Nucleus accumbens (tissue), 56 donors: ENCODE measurements around the gene DAZAP1.

ENCODE experiments used
- DNase-seq, 56 donors: peaks; one replicate each; lab custom pipeline; 2025; lab: John Stamatoyannopoulos, UW

Gene DAZAP1

GRCh38 chr19:1421958-1422305 is 14.5 kb downstream of the DAZAP1 start:
- DNase-seq = no peak

GRCh38 chr19:1422360-1422759 is 15.0 kb downstream of the DAZAP1 start:
- no peak for DNase-seq

DNA sequence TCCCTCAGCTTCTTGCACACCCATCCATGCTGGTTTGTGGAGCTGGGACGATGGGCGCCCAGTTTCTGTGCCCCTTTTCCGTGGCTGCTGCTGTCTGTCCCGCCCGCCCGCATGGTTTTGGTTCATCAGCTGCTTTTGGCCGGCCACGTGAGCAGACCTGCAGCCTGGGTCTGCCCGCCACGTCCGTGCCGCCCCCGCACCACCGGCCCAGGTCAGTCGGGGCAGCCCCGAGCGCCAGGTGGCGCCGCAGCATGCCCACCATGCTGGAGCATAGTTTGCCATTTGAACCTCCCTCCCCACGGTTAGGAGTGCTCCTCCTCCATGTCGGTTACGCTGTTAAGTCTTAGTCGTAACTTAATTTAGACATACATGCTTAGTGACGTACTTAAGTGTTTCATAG is 15.6 kb downstream of the DAZAP1 start:
- DNase-seq = no peak

- no peak for DNase-seq
Measured at GRCh38 chr19:1423436-1424191, 16.2 kb downstream of the DAZAP1 start.

DNA sequence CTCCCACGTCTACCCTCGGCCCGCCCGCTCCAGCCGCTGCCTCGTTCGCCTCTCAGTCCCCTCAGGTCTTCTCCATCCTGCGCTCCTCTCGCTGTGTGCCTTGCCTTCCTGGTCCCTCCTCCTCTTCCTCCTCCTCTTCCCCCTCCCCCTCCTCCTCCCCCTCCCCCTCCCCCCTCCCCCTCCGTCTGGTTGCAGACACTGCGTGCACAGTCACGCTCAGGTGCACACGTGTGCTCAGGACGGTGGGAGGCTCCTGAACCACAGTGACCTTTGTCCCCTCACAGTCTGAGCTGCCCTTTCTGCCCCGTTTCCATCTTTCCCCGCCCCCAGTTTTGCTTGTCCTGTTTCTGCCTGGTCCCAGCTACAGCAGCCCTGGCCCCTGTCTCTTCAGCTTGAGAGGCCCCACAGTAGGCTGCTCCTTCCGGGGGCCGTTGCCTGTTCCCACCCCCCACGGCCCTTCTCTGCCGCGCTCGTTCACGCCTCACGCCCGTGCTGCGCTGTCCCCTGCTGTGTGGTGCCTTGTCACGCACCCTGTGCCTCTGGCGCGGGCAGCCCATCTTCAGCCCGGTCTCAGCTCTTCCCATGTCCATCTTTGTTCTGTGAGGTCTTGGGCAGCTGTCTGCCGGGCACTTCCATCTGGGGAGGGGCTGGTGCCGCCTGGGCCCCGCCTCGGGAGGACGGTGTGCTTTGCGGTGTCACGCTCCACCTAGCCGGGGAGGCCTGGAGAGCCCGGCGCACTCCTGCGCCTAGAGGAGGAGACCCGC is 17.0 kb downstream of the DAZAP1 start:
- DNase-seq = no peak

DNA sequence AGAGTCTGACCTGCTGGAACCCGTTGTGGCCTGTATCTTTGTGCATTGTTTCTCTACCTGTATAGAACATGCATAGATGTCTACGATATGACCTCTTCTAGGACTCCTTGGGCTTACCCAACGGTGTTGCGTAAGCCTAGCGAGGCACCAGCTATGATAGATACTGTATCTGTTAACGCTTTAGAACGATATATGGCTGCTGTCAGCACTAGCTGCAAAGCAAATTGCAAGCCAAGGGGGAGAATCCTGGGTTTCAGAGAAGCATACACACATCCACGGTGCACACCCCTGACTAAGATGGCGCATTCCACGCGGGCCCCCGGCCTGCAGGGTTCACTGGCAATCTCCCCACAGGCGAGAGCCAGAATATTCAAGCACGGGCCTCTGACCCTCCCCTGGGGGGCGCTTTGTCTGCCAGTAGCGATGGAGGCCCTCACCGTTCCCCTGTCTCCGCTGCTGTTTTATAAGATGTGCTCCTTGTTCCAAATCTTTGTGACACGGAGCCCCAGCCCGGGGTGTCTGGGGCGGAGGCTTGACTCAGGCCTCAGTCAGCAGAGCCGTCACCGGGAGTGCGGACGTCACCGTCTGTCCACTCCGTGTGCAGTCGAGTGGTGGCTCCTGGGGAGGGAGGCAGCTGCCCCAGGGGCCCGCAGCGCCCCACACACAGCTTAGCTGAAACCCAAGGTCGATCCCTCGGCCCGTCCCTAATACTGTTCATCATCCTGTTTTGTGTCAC is 17.9 kb downstream of the DAZAP1 start:
- DNase-seq = no peak

GRCh38 chr19:1425902-1426301 is 18.5 kb downstream of the DAZAP1 start:
- DNase-seq = no peak

DNA sequence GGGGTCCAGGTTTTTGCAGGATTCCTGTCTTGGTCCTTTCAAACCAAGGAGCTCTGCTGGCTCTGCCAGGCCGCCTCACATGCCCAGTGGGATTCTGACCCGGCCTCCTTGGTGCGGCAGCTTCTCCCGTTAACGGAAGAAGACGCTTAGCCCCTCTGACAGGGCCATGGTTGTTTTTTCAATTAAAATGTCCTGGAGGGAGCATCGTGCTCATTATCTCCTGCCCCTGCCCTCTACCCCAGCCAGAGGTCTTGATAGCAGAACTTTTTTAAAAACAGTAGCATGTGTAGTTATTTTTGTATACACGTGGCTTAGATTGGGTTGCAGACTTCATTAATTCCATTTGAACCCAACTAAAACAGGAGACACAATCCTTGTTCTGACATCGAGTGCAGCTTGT is 19.4 kb downstream of the DAZAP1 start:
- no peak for DNase-seq

GRCh38 chr19:1427221-1427920 is 20.0 kb downstream of the DAZAP1 start:
- peak in 11 of 56 donors; percentile 7 to 57 (median 29) for DNase-seq

GRCh38 chr19:1428738-1429391 is 21.5 kb downstream of the DAZAP1 start:
- no peak for DNase-seq

GRCh38 chr19:1429750-1430149 is 22.4 kb downstream of the DAZAP1 start:
- DNase-seq = no peak

DNA sequence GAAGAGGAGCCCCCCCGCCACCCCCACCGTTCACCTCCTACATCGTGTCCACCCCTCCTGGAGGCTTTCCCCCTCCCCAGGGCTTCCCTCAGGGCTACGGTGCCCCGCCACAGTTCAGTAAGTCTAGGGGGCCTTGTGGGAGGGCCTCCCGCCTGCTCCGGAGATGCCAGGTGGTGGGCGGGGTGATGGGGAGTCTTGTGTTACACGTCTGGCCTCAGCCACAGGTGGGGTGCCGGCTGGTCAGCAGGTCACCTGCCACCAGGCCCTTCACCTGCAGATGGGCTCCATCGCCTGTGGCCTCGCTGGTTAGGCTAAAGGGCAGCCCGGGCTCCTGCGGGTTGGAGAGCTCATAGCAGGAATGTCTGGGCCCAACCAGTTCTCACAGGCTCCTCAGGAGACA is 22.9 kb downstream of the DAZAP1 start:
- no peak for DNase-seq

GRCh38 chr19:1431759-1432506 is 24.5 kb downstream of the DAZAP1 start:
- DNase-seq = no peak

GRCh38 chr19:1432507-1432887 is 25.1 kb downstream of the DAZAP1 start:
- DNase-seq = no peak

DNA sequence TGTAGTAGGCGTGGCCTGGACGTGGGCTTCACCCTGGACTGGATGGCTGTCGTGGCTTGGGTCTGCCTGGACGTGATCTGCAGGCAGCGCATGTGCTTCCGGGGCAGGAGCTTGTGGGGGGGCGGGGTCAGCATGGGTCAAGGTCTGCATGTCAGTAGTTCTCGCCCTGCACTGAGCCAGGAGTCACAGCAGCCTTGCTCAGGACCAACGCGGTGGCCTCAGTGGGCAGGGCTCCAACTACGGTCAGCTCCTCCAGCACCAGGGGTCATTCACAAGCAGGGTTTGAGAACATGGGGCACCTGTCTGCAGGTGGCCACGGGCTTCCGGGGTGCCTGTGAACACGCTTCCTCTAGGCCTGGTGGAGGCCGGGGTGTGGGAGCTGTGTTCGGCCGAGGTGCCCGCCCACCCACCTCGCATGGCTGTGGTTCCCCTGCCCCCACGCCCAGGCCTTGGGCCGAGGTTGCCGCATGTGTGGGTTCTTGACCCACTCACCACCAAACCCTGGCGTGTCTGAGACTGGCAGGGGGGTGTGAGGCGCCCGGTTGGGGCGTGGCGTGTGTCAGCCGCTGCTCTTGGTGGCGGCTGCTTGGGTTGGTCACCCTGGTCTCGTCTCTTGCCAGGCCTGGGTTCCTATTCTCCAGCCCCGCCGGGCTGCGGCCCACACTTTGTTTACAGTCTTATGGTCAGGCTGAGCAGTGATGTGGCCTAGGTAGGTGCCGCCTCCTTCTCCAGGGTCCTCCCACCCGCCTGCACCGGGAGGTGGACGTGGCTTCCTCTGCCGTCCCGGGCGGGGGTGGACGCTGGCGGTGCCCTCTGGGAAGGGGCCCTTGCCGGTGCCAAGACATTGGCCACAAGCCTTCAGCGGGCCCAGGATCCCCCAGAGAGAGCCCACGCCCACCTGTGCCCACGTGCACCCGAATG is 26.0 kb downstream of the DAZAP1 start:
- no peak for DNase-seq

- no peak for DNase-seq
Measured at GRCh38 chr19:1434040-1434366, 26.6 kb downstream of the DAZAP1 start.

- DNase-seq = no peak
Measured at GRCh38 chr19:1434577-1435060, 27.2 kb downstream of the DAZAP1 start.

DNA sequence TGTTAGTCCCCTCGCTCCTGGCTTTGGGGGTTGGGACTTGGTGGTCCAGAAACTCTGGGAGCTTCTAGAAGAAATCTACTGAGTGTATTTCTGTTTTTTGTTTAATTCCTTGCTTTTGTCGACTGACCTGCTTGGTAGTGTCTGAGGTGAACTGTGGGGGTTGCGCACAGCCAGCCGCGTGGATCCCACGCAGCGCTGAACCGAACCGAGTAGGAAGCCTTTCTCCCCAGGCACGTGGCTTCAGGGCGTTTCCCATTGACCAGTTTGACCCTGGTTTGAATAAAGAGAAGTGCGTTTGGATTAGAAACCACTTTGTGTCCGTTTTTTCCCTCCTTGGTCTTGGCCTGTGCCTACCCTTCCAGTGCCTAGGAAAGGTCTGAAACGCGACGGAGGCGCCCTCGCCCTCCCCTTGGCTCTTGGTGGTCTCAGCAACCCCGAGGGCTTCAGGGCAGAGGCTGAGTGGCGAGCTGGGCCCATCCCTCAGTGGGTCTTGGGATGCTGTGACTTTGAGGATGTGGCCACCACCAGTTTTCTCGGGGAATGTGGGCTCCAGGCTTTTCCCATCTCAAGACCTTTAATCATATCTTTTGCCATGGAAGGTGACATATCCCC is 28.1 kb downstream of the DAZAP1 start:
- DNase-seq = no peak
